IMR-90 (cell line): ENCODE data around the gene GLI1. TPM values are rescaled to one million over a fixed set of nuclear protein-coding genes. Genes with fewer than 3 reads are reported as not detected.

Experiments
- ATAC-seq: fragments of 200-7000 bp; cut with Tn5 transposase; 2 replicates; pipeline ENCODE4 v1.9.1; 2020; ENCODE audit warnings: low read depth, mild to moderate bottlenecking, moderate library complexity
- BruUV-seq: library from RNA; stranded (reverse); fragments of 400-500 nt; replicated peaks from 2 replicates; lab custom pipeline; 2021; lab: Mats Ljungman, UMichigan
- CTCF ChIA-PET: fragments of 300-600 bp; formaldehyde crosslinking; extraction: SDS; loops from one replicate; lab custom pipeline; 2021; ENCODE audit warnings: antibody characterized with exemption; lab: Yijun Ruan, JAX
- POLR2A ChIA-PET: fragments of 300-600 bp; sonication (Branson Sonifier 250); formaldehyde crosslinking; loops from one replicate; lab custom pipeline; 2022; ENCODE audit warnings: antibody characterized with exemption; ENCODE audit not compliant: unreplicated experiment; lab: Charles Lee
- DNase-seq: peaks from one replicate; pipeline ENCODE4 v3.0.0; 2013
- H2AFZ ChIP-seq: replicated peaks from 2 replicates; pipeline ENCODE3; 2013; ENCODE audit warnings: low read length, mild to moderate bottlenecking; ENCODE audit not compliant: poor library complexity
- H2AK5ac ChIP-seq: 2 replicates; pipeline ENCODE4 v1.6.1; 2013; ENCODE audit warnings: low read depth, low read length, inconsistent platforms
- H2AK9ac ChIP-seq: replicated peaks from 2 replicates; pipeline ENCODE3; 2013; ENCODE audit warnings: mild to moderate bottlenecking, low read depth, low read length, moderate library complexity; ENCODE audit not compliant: poor library complexity
- H2BK120ac ChIP-seq: 2 replicates; pipeline ENCODE4 v1.6.1; 2013; ENCODE audit warnings: low read depth, low read length, inconsistent platforms
- H2BK15ac ChIP-seq: 3 replicates; pipeline ENCODE4 v1.6.1; 2013; ENCODE audit warnings: low read depth, low read length, inconsistent platforms
- H2BK20ac ChIP-seq: 2 replicates; pipeline ENCODE4 v1.6.1; 2013; ENCODE audit warnings: low read depth, mild to moderate bottlenecking, inconsistent platforms, low read length, moderate library complexity
- H2BK5ac ChIP-seq: 2 replicates; pipeline ENCODE4 v1.6.1; 2013; ENCODE audit warnings: mild to moderate bottlenecking, low read depth, low read length, inconsistent platforms; ENCODE audit not compliant: poor library complexity, severe bottlenecking
- H3K14ac ChIP-seq: replicated peaks from 2 replicates; pipeline ENCODE4 v1.6.1; 2013; ENCODE audit warnings: low read depth, low read length, inconsistent platforms
- H3K18ac ChIP-seq: 2 replicates; pipeline ENCODE4 v1.6.1; 2013; ENCODE audit warnings: low read depth, low read length, control low read depth
- H3K23ac ChIP-seq: 2 replicates; pipeline ENCODE4 v1.6.1; 2013; ENCODE audit warnings: low read depth, low read length, inconsistent platforms
- H3K27ac ChIP-seq: 2 replicates; pipeline ENCODE4 v1.5.1; 2013; ENCODE audit warnings: mild to moderate bottlenecking, control low read depth, low read length; ENCODE audit not compliant: insufficient read depth
- H3K27me3 ChIP-seq: 2 replicates; pipeline ENCODE4 v1.6.1; 2013; ENCODE audit warnings: low read length; ENCODE audit not compliant: control insufficient read depth, insufficient read depth
- H3K36me3 ChIP-seq: 2 replicates; pipeline ENCODE4 v1.6.1; 2013; ENCODE audit warnings: low read length, mixed read lengths; ENCODE audit not compliant: control insufficient read depth, insufficient read depth
- H3K4ac ChIP-seq: 2 replicates; pipeline ENCODE4 v1.6.1; 2013; ENCODE audit warnings: low read depth, low read length, inconsistent platforms
- H3K4me1 ChIP-seq: 2 replicates; pipeline ENCODE4 v1.6.1; 2013; ENCODE audit warnings: low read length, mixed read lengths; ENCODE audit not compliant: control insufficient read depth, insufficient read depth
- H3K4me2 ChIP-seq: 2 replicates; pipeline ENCODE4 v1.6.1; 2013; ENCODE audit warnings: low read depth, mild to moderate bottlenecking, control low read depth, low read length, moderate library complexity
- H3K4me3 ChIP-seq: 2 replicates; pipeline ENCODE4 v1.5.1; 2013; ENCODE audit warnings: low read depth, mild to moderate bottlenecking, control low read depth, low read length, moderate library complexity; ENCODE audit not compliant: insufficient read depth
- H3K56ac ChIP-seq: 2 replicates; pipeline ENCODE4 v1.6.1; 2013; ENCODE audit warnings: low read length, inconsistent platforms; ENCODE audit not compliant: insufficient read depth; ENCODE audit errors: extremely low read depth
- H3K79me1 ChIP-seq, 2 experiments: 2 replicates each; pipeline ENCODE4 v1.6.1; 2013; ENCODE audit warnings: low read length in 2 of 2, inconsistent platforms in 1 of 2, low read depth in 1 of 2
- H3K9ac ChIP-seq: 2 replicates; pipeline ENCODE4 v1.6.1; 2013; ENCODE audit warnings: low read depth, low read length, control low read depth
- H3K9me1 ChIP-seq: 2 replicates; pipeline ENCODE4 v1.6.1; 2013; ENCODE audit warnings: low read length, inconsistent platforms; ENCODE audit not compliant: insufficient read depth
- H3K9me3 ChIP-seq: 2 replicates; pipeline ENCODE4 v1.6.1; 2013; ENCODE audit warnings: low read length; ENCODE audit not compliant: control insufficient read depth, insufficient read depth
- H4K20me1 ChIP-seq: 2 replicates; pipeline ENCODE4 v1.6.1; 2013; ENCODE audit warnings: low read length, inconsistent platforms; ENCODE audit not compliant: insufficient read depth
- H4K5ac ChIP-seq: 2 replicates; pipeline ENCODE4 v1.6.1; 2013; ENCODE audit warnings: mild to moderate bottlenecking, low read depth, low read length, control low read depth
- H4K8ac ChIP-seq, 2 experiments: 2 replicates each; pipeline ENCODE4 v1.6.1; 2013; ENCODE audit warnings: low read depth in 2 of 2, low read length in 2 of 2, control low read depth in 1 of 2, inconsistent platforms in 1 of 2
- H4K91ac ChIP-seq: 2 replicates; pipeline ENCODE4 v1.6.1; 2013; ENCODE audit warnings: low read depth, low read length, inconsistent platforms; ENCODE audit not compliant: insufficient read depth
- BHLHE40 ChIP-seq: fragments of 150-350 bp; IDR thresholded peaks from 2 replicates; pipeline ENCODE4 v1.6.1; 2016; ENCODE audit warnings: mild to moderate bottlenecking, low read depth, low read length
- CEBPB ChIP-seq: IDR thresholded peaks from 2 replicates; pipeline ENCODE4 v1.6.1; 2012; ENCODE audit warnings: low read depth, low read length, improper control_type of control experiment
- CHD1 ChIP-seq: IDR thresholded peaks from 2 replicates; pipeline ENCODE4 v1.6.1; 2012; ENCODE audit warnings: low read depth, low read length, improper control_type of control experiment
- FOS ChIP-seq: fragments of 150-350 bp; IDR thresholded peaks from 2 replicates; pipeline ENCODE4 v1.6.1; 2016; ENCODE audit warnings: low read depth, low read length
- MAFK ChIP-seq: IDR thresholded peaks from 2 replicates; pipeline ENCODE4 v1.6.1; 2012; ENCODE audit warnings: low read depth, low read length, improper control_type of control experiment
- MAZ ChIP-seq: IDR thresholded peaks from 2 replicates; pipeline ENCODE4 v1.6.1; 2012; ENCODE audit warnings: low read depth, mild to moderate bottlenecking, low read length, improper control_type of control experiment, moderate library complexity, borderline replicate concordance
- MXI1 ChIP-seq: IDR thresholded peaks from 2 replicates; pipeline ENCODE4 v1.6.1; 2012; ENCODE audit warnings: low read depth, mild to moderate bottlenecking, low read length, moderate library complexity, borderline replicate concordance
- POLR2A ChIP-seq: IDR thresholded peaks from 2 replicates; pipeline ENCODE4 v1.6.1; 2012; ENCODE audit warnings: mild to moderate bottlenecking, low read depth, low read length
- RAD21 ChIP-seq: IDR thresholded peaks from 2 replicates; pipeline ENCODE4 v1.6.1; 2012; ENCODE audit warnings: low read length, improper control_type of control experiment
- RCOR1 ChIP-seq: IDR thresholded peaks from 2 replicates; pipeline ENCODE4 v1.6.1; 2012; ENCODE audit warnings: mild to moderate bottlenecking, low read length, improper control_type of control experiment; ENCODE audit not compliant: insufficient replicate concordance
- SMC3 ChIP-seq: fragments of 150-350 bp; IDR thresholded peaks from 2 replicates; pipeline ENCODE4 v1.6.1; 2016; ENCODE audit warnings: low read depth, mild to moderate bottlenecking, antibody characterized with exemption, low read length, moderate library complexity
- WGBS, 2 experiments: methylation state at CpG; one replicate each; pipeline versions ENCODE4 v1.1.5 to v1.1.7; 2013; ENCODE audit warnings: missing lambda C conversion rate in 2 of 2; ENCODE audit not compliant: insufficient read length in 1 of 2; ENCODE audit errors: extremely low coverage in 2 of 2; 5-methylcytosine and 5-hydroxymethylcytosine counted together
- dilution Hi-C: fragments of 300-500 bp; cut with HindIII; formaldehyde crosslinking; loops from one replicate; pipeline ENCODE4 v1.14.3; 2018; ENCODE audit warnings: low sequenced_read_pairs; ENCODE audit not compliant: unreplicated experiment
- in situ Hi-C: fragments of 300-500 bp; cut with MboI; formaldehyde crosslinking; loops from 3 replicates; pipeline ENCODE4 v1.14.3; 2019; ENCODE audit warnings: low sequenced_read_pairs, inconsistent platforms, mixed read lengths
- intact Hi-C: fragments of 100-400 bp; cut with micrococcal nuclease; formaldehyde crosslinking; loops from 2 replicates; pipeline ENCODE4 v1.10.0; 2022
- polyA plus RNA-seq, 3 experiments: library from polyadenylated mRNA; depleted of rRNA; stranded (reverse); fragments of >200 nt; gene quantifications; 2 replicates each; pipeline ENCODE4 v1.2.3, GENCODE V29; 2012; ENCODE audit warnings: low replicate concordance in 1 of 3
- total RNA-seq: library from RNA; depleted of rRNA; stranded (reverse); fragments of >200 nt; gene quantifications from 2 replicates; pipeline ENCODE4 v1.2.3, GENCODE V29; 2012
- TF ChIP-seq, protein P1 (sequence below): fragments of 150-350 bp; IDR thresholded peaks from 2 replicates; pipeline ENCODE4 v1.6.1; 2017; ENCODE audit warnings: mild to moderate bottlenecking, antibody characterized with exemption, low read length, low read depth

GLI1 gene
- total and polyA plus RNA-seq, 2 of the 4 experiments (the other 2 are of a cell fraction): 1.3 to 3.8 TPM

DNA sequence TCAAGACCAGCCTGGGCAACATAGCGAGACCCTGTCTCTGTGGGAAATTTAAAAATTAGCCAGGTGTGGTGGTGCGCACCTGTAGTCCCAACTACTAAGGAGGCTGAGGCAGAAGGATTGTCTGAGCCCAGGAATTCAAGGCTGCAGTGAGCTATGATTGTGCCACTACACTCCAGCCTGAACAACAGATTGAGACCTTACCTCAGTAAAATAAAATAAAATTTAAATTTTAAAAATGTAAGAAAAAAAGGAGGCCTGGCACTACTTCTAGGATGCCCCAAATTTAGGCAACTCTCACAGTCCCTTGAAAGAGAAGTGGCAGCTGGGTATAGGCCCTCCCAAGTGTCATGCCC lies 5.4 kb upstream of the GLI1 start:
- ATAC-seq (no peak), DNase-seq (no peak)
- CTCF ChIA-PET: interaction anchor here (1.0 kb wide), 1 partner anchor 147 kb away, joined by 3 read pairs; no protein-coding TSS in a partner anchor
- H3K4me3 ChIP-seq: no peak overlapping the region
- H2BK15ac ChIP-seq: peak overlapping the region; percentile 75; the same call in 1 of the 3 replicates
- H2BK5ac ChIP-seq: peak overlapping the region; percentile 73
- dilution Hi-C loops: no loop called here
- H2BK120ac ChIP-seq: peak overlapping the region; percentile 97
- peaks cover 28% of the 10 kb centered on the region for H3K9me1 ChIP-seq
- intact Hi-C loops: loop anchor here (5.0 kb wide), 1 partner anchor 82 kb away; no protein-coding TSS in a partner anchor
- H2BK20ac ChIP-seq: peak overlapping the region; percentile 89
- peak overlapping the region; percentile 92 for H2AK9ac ChIP-seq
- H3K27me3 ChIP-seq: no peaks in the 10 kb centered on the region
- peak overlapping the region; percentile 78 to 96; a peak in 3 of 4 replicates for H4K8ac ChIP-seq
- H4K5ac ChIP-seq: peak overlapping the region; percentile 31; the same call in 1 of the 2 replicates
- no peak for TF ChIP-seq BHLHE40
- TF ChIP-seq MAZ: no peak
- TF ChIP-seq CHD1: no peak
- TF ChIP-seq, protein P1, sequence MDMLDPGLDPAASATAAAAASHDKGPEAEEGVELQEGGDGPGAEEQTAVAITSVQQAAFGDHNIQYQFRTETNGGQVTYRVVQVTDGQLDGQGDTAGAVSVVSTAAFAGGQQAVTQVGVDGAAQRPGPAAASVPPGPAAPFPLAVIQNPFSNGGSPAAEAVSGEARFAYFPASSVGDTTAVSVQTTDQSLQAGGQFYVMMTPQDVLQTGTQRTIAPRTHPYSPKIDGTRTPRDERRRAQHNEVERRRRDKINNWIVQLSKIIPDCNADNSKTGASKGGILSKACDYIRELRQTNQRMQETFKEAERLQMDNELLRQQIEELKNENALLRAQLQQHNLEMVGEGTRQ: no peak
- no peak for TF ChIP-seq MXI1
- TF ChIP-seq CEBPB: no peak
- TF ChIP-seq FOS: no peak
- TF ChIP-seq RAD21: no peak
- TF ChIP-seq MAFK: no peak
- no peak for TF ChIP-seq RCOR1
- TF ChIP-seq SMC3: no peak
- no peak for TF ChIP-seq POLR2A
- H4K20me1 ChIP-seq: no peaks in the 10 kb centered on the region
- H3K36me3 ChIP-seq: no peaks in the 10 kb centered on the region
- in situ Hi-C loops: loop anchor here (5.0 kb wide), 2 partner anchors 142 to 187 kb away; no protein-coding TSS in a partner anchor
- no peak overlapping the region for H3K56ac ChIP-seq
- no CpG with 5 or more reads among the region's 2 CpGs for WGBS, 2 experiments
- H3K23ac ChIP-seq: peak overlapping the region; percentile 94; the same call in 1 of the 2 replicates
- H3K4me2 ChIP-seq: no peak overlapping the region
- H3K14ac ChIP-seq: peak overlapping the region; percentile 91
- H2AFZ ChIP-seq: peak overlapping the region; percentile 74
- no peaks in the 10 kb centered on the region for H3K9me3 ChIP-seq
- POLR2A ChIA-PET: no interaction called here
- H4K91ac ChIP-seq: peak overlapping the region; percentile 99
- H3K9ac ChIP-seq: peak overlapping the region; percentile 41
- H3K18ac ChIP-seq: peak overlapping the region; percentile 21; the same call in 1 of the 2 replicates
- no TSS peak for BruUV-seq
- H3K79me1 ChIP-seq: peaks cover 0 to 16% of the 10 kb centered on the region in 2 experiments; a peak in 1 of 4 replicates
- H3K27ac ChIP-seq: peak overlapping the region; percentile 73
- H2AK5ac ChIP-seq: peak overlapping the region; percentile 99
- peak overlapping the region; percentile 97 for H3K4ac ChIP-seq
- peaks cover 36% of the 10 kb centered on the region for H3K4me1 ChIP-seq
